Measurements from ENCODE around the gene ADAM10. TPM values are rescaled to one million over a fixed set of nuclear protein-coding genes. Genes with fewer than 3 reads are reported as not detected.

Gene ADAM10
- total and polyA plus RNA-seq, 2 of the 8 experiments (the other 6 are each of a cell fraction or from before 2014, with no cell fraction given) = 46.5 to 163 TPM

GRCh38 chr15:58597943-58598828 lies 151.3 kb downstream of the ADAM10 start (continued):
- TF ChIP-seq CTBP2 (IDR thresholded peaks at IDR 0.05; ENCODE audit: borderline replicate concordance, insufficient read depth, insufficient read length, low read length) = no peak
- TF ChIP-seq POLR2A (IDR thresholded peaks at IDR 0.05; ENCODE audit: control extremely low read depth in 1 of 2, low read depth in 2 of 2, low read length in 2 of 2) = no peak
- no peak for TF ChIP-seq E2F6 (IDR thresholded peaks at IDR 0.05)
- TF ChIP-seq ZNF274 (IDR thresholded peaks at IDR 0.05; ENCODE audit: borderline replicate concordance, extremely low read depth, low read length) = no peak
- no peak for TF ChIP-seq POLR2AphosphoS5 (IDR thresholded peaks at IDR 0.05; ENCODE audit: low read depth, low read length)
- no peak for TF ChIP-seq RAD21 (IDR thresholded peaks at IDR 0.05 in 1 of 2, conservative IDR thresholded peaks at IDR 0.05 in 1 of 2; ENCODE audit: low read depth in 2 of 2, low read length in 2 of 2)

All from H1 (cell line).